HepG2 (cell line): ENCODE data around the gene SUPT6H. TPM values are rescaled to one million over a fixed set of nuclear protein-coding genes. Genes with fewer than 3 reads are reported as not detected.

Experiments used
- FOXA3 ChIP-seq: IDR thresholded peaks from 2 replicates; pipeline ENCODE4 v1.6.1; 2016; ENCODE audit warnings: missing genetic modification reagents, missing compliant biosample characterization
- LBX2 ChIP-seq: sonication (generic); formaldehyde crosslinking; IDR thresholded peaks from 2 replicates; pipeline ENCODE4 v1.5.0; 2020; ENCODE audit warnings: missing genetic modification reagents, mild to moderate bottlenecking, borderline replicate concordance
- NR0B2 ChIP-seq: sonication (generic); formaldehyde crosslinking; IDR thresholded peaks from 2 replicates; pipeline ENCODE4 v1.4.0; 2020; ENCODE audit warnings: mild to moderate bottlenecking, missing genetic modification reagents
- NRL ChIP-seq: sonication (generic); formaldehyde crosslinking; IDR thresholded peaks from 2 replicates; pipeline ENCODE4 v1.5.0; 2020; ENCODE audit warnings: missing genetic modification reagents, mild to moderate bottlenecking, moderate library complexity, borderline replicate concordance
- PHF21A ChIP-seq: sonication (generic); formaldehyde crosslinking; IDR thresholded peaks from 2 replicates; pipeline ENCODE4 v1.5.0; 2020; ENCODE audit warnings: mild to moderate bottlenecking, missing genetic modification reagents
- RAD21 ChIP-seq: fragments of 450-650 bp; formaldehyde crosslinking; IDR thresholded peaks from 2 replicates; pipeline ENCODE4 v1.5.0; 2020; ENCODE audit warnings: mild to moderate bottlenecking
- ZBTB37 ChIP-seq: sonication (generic); formaldehyde crosslinking; IDR thresholded peaks from 2 replicates; pipeline ENCODE4 v1.4.0; 2020; ENCODE audit warnings: mild to moderate bottlenecking, missing genetic modification reagents
- ZBTB38 ChIP-seq: sonication (generic); formaldehyde crosslinking; IDR thresholded peaks from 2 replicates; pipeline ENCODE4 v1.5.1; 2020; ENCODE audit warnings: mild to moderate bottlenecking, missing genetic modification reagents
- ZNF34 ChIP-seq: sonication (generic); formaldehyde crosslinking; IDR thresholded peaks from 2 replicates; pipeline ENCODE4 v1.4.0; 2020; ENCODE audit warnings: mild to moderate bottlenecking, missing genetic modification reagents, borderline replicate concordance
- ZNF687 ChIP-seq: sonication (generic); formaldehyde crosslinking; IDR thresholded peaks from 2 replicates; pipeline ENCODE4 v1.5.1; 2020; ENCODE audit warnings: mild to moderate bottlenecking, missing genetic modification reagents, moderate library complexity
- ZXDC ChIP-seq: sonication (generic); formaldehyde crosslinking; IDR thresholded peaks from 2 replicates; pipeline ENCODE4 v1.5.0; 2020; ENCODE audit warnings: mild to moderate bottlenecking, missing genetic modification reagents
- polyA plus RNA-seq, 8 experiments: library from polyadenylated mRNA; depleted of rRNA in 3 of 8; stranded (reverse) in 7 of 8; unstranded in 1 of 8; fragments of >200 nt; fragmentation: Illumina TruSeq in 4 of 8; extraction: Trizol in 4 of 8; gene quantifications; 2 replicates each; pipeline versions ENCODE4 v1.2.1 to v1.2.3, GENCODE V29; 2011 to 2016; ENCODE audit warnings: low read depth in 4 of 8, missing spikeins in 1 of 8, mixed read lengths in 1 of 8; ENCODE audit not compliant: insufficient read depth in 1 of 8
- total RNA-seq, 5 experiments: library from RNA; depleted of rRNA; stranded (reverse); fragments of >200 nt; fragmentation: Illumina TruSeq; extraction: Trizol; gene quantifications; 2 replicates each; pipeline ENCODE4 v1.2.3, GENCODE V29; 2016; ENCODE audit warnings: low read depth in 1 of 5
- TF ChIP-seq, protein P1 (sequence below): sonication (generic); formaldehyde crosslinking; IDR thresholded peaks from 2 replicates; pipeline ENCODE4 v1.5.0; 2020; ENCODE audit warnings: mild to moderate bottlenecking, missing genetic modification reagents
- TF ChIP-seq, protein P2 (sequence below): sonication (generic); formaldehyde crosslinking; IDR thresholded peaks from 2 replicates; pipeline ENCODE4 v1.4.0; 2020; ENCODE audit warnings: missing genetic modification reagents

Gene SUPT6H
- total and polyA plus RNA-seq, 2 of the 13 experiments (the other 11 are each of a cell fraction or from before 2014, with no cell fraction given): 32.7 to 39.9 TPM

GRCh38 chr17:28728364-28729200, 66.6 kb downstream of the SUPT6H start, which contains the start of gene NEK8 (continued):
- peak; percentile 76 for TF ChIP-seq ZNF687
- no peak for TF ChIP-seq ZXDC (CRISPR knock-in tag)
- peak; percentile 45; the same call in 1 of the 2 replicates for TF ChIP-seq ZBTB38
- no peak for TF ChIP-seq NRL
- TF ChIP-seq, protein P1, sequence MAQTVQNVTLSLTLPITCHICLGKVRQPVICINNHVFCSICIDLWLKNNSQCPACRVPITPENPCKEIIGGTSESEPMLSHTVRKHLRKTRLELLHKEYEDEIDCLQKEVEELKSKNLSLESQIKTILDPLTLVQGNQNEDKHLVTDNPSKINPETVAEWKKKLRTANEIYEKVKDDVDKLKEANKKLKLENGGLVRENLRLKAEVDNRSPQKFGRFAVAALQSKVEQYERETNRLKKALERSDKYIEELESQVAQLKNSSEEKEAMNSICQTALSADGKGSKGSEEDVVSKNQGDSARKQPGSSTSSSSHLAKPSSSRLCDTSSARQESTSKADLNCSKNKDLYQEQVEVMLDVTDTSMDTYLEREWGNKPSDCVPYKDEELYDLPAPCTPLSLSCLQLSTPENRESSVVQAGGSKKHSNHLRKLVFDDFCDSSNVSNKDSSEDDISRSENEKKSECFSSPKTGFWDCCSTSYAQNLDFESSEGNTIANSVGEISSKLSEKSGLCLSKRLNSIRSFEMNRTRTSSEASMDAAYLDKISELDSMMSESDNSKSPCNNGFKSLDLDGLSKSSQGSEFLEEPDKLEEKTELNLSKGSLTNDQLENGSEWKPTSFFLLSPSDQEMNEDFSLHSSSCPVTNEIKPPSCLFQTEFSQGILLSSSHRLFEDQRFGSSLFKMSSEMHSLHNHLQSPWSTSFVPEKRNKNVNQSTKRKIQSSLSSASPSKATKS (CRISPR knock-in tag): no peak
- TF ChIP-seq NR0B2 (CRISPR knock-in tag): peak; percentile 34; the same call in 1 of the 2 replicates
- TF ChIP-seq FOXA3 (CRISPR knock-in tag): 0 out of 2 replicates have a peak, but pooled peaks have one; percentile 4
- TF ChIP-seq PHF21A: peak; percentile 47
- 0 out of 2 replicates have a peak, but pooled peaks have one; percentile 30 for TF ChIP-seq LBX2 (CRISPR knock-in tag)
- TF ChIP-seq, protein P2, sequence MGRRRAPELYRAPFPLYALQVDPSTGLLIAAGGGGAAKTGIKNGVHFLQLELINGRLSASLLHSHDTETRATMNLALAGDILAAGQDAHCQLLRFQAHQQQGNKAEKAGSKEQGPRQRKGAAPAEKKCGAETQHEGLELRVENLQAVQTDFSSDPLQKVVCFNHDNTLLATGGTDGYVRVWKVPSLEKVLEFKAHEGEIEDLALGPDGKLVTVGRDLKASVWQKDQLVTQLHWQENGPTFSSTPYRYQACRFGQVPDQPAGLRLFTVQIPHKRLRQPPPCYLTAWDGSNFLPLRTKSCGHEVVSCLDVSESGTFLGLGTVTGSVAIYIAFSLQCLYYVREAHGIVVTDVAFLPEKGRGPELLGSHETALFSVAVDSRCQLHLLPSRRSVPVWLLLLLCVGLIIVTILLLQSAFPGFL (CRISPR knock-in tag): no peak
- TF ChIP-seq ZNF34 (CRISPR knock-in tag): no peak
- no peak; the same call in 1 of the 2 replicates for TF ChIP-seq RAD21 (CRISPR knock-in tag)
- no peak for TF ChIP-seq ZBTB37 (CRISPR knock-in tag)
